Heart left ventricle (tissue), 13 donors: ENCODE results near the gene TVP23A.

Experiments
- CTCF ChIP-seq, 12 donors: fragments of 200-600 bp; sonication (generic) in 4 of 12; IDR thresholded peaks; one replicate each; pipeline versions ENCODE4 v1.5.0 to v1.8.0; 2018 to 2022; ENCODE audit warnings: antibody characterized with exemption in 12 of 12, mild to moderate bottlenecking in 5 of 12
- POLR2A ChIP-seq, 2 donors: fragments of 450-650 bp; IDR thresholded peaks; one replicate each; pipeline ENCODE4 v1.6.1; 2017; ENCODE audit warnings: antibody characterized with exemption in 2 of 2, mild to moderate bottlenecking in 2 of 2, moderate library complexity in 2 of 2
- donor health status: ischemic (EF 13 %, LVEDD 7.1; RV severe dilation, severe dysfunction).
- donor health status: DM: no; HTN: yes; CAD: no.
- donor health status: DM: no; HTN: no; CAD: no.
- donor health status: ischemic (EF 25% LVEDD 6.9; RV normal size, moderate dysfunction).
- donor health status: ischemic (EF 25% LVEDD 5.7; RV mildly dilated, moderate dysfunction).
- donor health status: ischemic (EF 35%, LVEDD 5.7; RV mildly dilated, moderate dysfunction).
- donor health status: nonischemic (EF 11% LVEDD 7.7; RV severe dilation, severe dysfunction).
- donor health status: DM: yes; HTN: yes; CAD: no.
- donor health status: PGD.
- donor health status: ischemic (EF 29% LVEDD 5.4; RV normal size, mild dysfunction).
- donor health status: nonischemic (EF 23%, LVEDD 6.1; RV moderate dilation, normal function).

- TF ChIP-seq CTCF (IDR thresholded peaks at IDR 0.05): no peak
- TF ChIP-seq POLR2A (IDR thresholded peaks at IDR 0.05): no peak
Observed at GRCh38 chr16:10862438-10862837, 43.8 kb upstream of the TVP23A start.
